ENCODE measurements around the gene MSI2. TPM values are rescaled to one million over a fixed set of nuclear protein-coding genes. Genes with fewer than 3 reads are reported as not detected.

Gene MSI2
- total RNA-seq, 2 experiments from 2014 or later, result 87.6 to 96.0 TPM

GRCh38 chr17:57593739-57594462 lies 337.6 kb downstream of the MSI2 start:
- H3K4me3 Mint-ChIP-seq, result no peak overlapping the region
- DNase-seq, result no peak
- ChIA-PET POLR2A (no interaction called here), CTCF (interaction anchor here (0.6 to 1.6 kb wide), 3 partner anchors 83 to 351 kb away, joined by 3 to 4 read pairs (median 3); no protein-coding TSS in a partner anchor)
- peaks cover 34% of the 10 kb centered on the region for H3K36me3 Mint-ChIP-seq (ENCODE audit: low read depth)
- H3K9me3 Mint-ChIP-seq, result peaks cover 10% of the 10 kb centered on the region
- H3K4me1 Mint-ChIP-seq, result peaks cover 20% of the 10 kb centered on the region
- H3K27ac Mint-ChIP-seq, result no peak overlapping the region
- no peaks in the 10 kb centered on the region for H3K27me3 Mint-ChIP-seq

DNA sequence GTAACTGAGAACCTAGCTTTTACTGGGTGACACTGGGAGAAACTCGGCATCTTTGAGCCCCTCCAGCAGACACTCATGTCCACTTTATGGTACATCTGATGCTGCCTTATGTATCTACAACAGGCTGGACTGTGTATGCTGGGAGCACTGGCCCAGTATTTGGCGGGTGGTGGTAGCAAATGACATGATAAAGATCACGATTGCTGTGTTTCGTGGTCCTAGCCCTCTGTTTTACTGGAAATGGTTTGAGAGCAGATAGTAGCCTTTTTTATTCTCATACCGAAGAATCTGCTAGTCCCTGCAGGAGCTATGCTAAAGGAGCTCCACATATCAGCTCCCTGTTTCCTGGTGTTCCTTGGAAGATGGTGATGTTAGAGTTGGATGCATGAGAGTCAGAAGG lies 338.4 kb downstream of the MSI2 start:
- POLR2A ChIA-PET, result no interaction called here

GRCh38 chr17:57595426-57595825 lies 339.1 kb downstream of the MSI2 start:
- ChIA-PET POLR2A (no interaction called here), CTCF (interaction anchor here (0.8 to 1.6 kb wide), 3 partner anchors 62 to 352 kb away, joined by 3 to 4 read pairs (median 3); no protein-coding TSS in a partner anchor)
- no peaks in the 10 kb centered on the region for H3K27me3 Mint-ChIP-seq
- H3K36me3 Mint-ChIP-seq (ENCODE audit: low read depth), result peaks cover 35% of the 10 kb centered on the region
- H3K9me3 Mint-ChIP-seq, result peaks cover 11% of the 10 kb centered on the region
- DNase-seq, result no peak
- H3K4me1 Mint-ChIP-seq, result peaks cover 35% of the 10 kb centered on the region
- no peak overlapping the region for H3K27ac Mint-ChIP-seq
- H3K4me3 Mint-ChIP-seq, result no peak overlapping the region

More for the DNA sequence above, 338.4 kb downstream of the MSI2 start:
- no peak for DNase-seq
- Mint-ChIP-seq H3K9me3 (peaks cover 10% of the 10 kb centered on the region), H3K4me3 (no peak overlapping the region), H3K27ac (no peak overlapping the region), H3K4me1 (peaks cover 28% of the 10 kb centered on the region), H3K36me3 (ENCODE audit: low read depth) (peaks cover 33% of the 10 kb centered on the region), H3K27me3 (no peaks in the 10 kb centered on the region)
- CTCF ChIA-PET, result interaction anchor here (0.6 to 1.6 kb wide), 4 partner anchors 63 to 352 kb away, joined by 3 to 4 read pairs (median 3); no protein-coding TSS in a partner anchor

GRCh38 chr17:57595947-57596695 lies 339.8 kb downstream of the MSI2 start:
- Mint-ChIP-seq H3K27ac (peak overlapping the region; percentile 20), H3K9me3 (peaks cover 15% of the 10 kb centered on the region), H3K4me3 (no peak overlapping the region), H3K4me1 (peaks cover 42% of the 10 kb centered on the region), H3K27me3 (no peaks in the 10 kb centered on the region), H3K36me3 (ENCODE audit: low read depth) (peaks cover 42% of the 10 kb centered on the region)
- POLR2A ChIA-PET, result no interaction called here
- CTCF ChIA-PET, result interaction anchor here (1.0 kb wide), 1 partner anchor 61 kb away, joined by 3 read pairs; no protein-coding TSS in a partner anchor
- DNase-seq, result no peak

GRCh38 chr17:57597101-57597500 lies 340.8 kb downstream of the MSI2 start:
- ChIA-PET CTCF (interaction anchor here (0.6 to 3.5 kb wide), 6 partner anchors 8 to 252 kb away, joined by 3 to 22 read pairs (median 4); no protein-coding TSS in a partner anchor), POLR2A (no interaction called here)
- Mint-ChIP-seq H3K27ac (no peak overlapping the region), H3K4me3 (no peak overlapping the region), H3K9me3 (peaks cover 15% of the 10 kb centered on the region), H3K4me1 (peaks cover 52% of the 10 kb centered on the region), H3K36me3 (ENCODE audit: low read depth) (peaks cover 50% of the 10 kb centered on the region), H3K27me3 (no peaks in the 10 kb centered on the region)
- no peak for DNase-seq

- Mint-ChIP-seq H3K9me3 (peaks cover 15% of the 10 kb centered on the region), H3K27me3 (no peaks in the 10 kb centered on the region), H3K27ac (peak overlapping the region; percentile 99), H3K36me3 (ENCODE audit: low read depth) (peaks cover 52% of the 10 kb centered on the region), H3K4me3 (no peak overlapping the region), H3K4me1 (peaks cover 59% of the 10 kb centered on the region)
- ChIA-PET CTCF (interaction anchor here (0.6 to 3.5 kb wide), 11 partner anchors 9 to 780 kb away, joined by 3 to 22 read pairs (median 4); no protein-coding TSS in a partner anchor), POLR2A (no interaction called here)
- peak; percentile 38 for DNase-seq
Measured at GRCh38 chr17:57597531-57598453, 341.5 kb downstream of the MSI2 start.

- POLR2A ChIA-PET, result interaction anchor here (1.0 kb wide), 1 partner anchor 159 kb away, joined by 3 read pairs; no protein-coding TSS in a partner anchor
- H3K4me3 Mint-ChIP-seq, result peak overlapping the region; percentile 35
- CTCF ChIA-PET, result interaction anchor here (0.6 to 3.5 kb wide), 6 partner anchors 14 to 356 kb away, joined by 3 to 22 read pairs (median 4); no protein-coding TSS in a partner anchor
Measured at GRCh38 chr17:57599271-57600045, 343.1 kb downstream of the MSI2 start.

GRCh38 chr17:57600074-57600473 lies 343.8 kb downstream of the MSI2 start:
- Mint-ChIP-seq H3K4me1 (peaks cover 80% of the 10 kb centered on the region), H3K36me3 (ENCODE audit: low read depth) (peaks cover 49% of the 10 kb centered on the region), H3K4me3 (peak overlapping the region; percentile 35), H3K27ac (peak overlapping the region; percentile 99), H3K27me3 (no peaks in the 10 kb centered on the region), H3K9me3 (peaks cover 8% of the 10 kb centered on the region)
- DNase-seq, result peak; percentile 72
- CTCF ChIA-PET, result interaction anchor here (1.1 to 4.0 kb wide), 5 partner anchors 15 to 357 kb away, joined by 3 to 22 read pairs (median 4); no protein-coding TSS in a partner anchor
- POLR2A ChIA-PET, result no interaction called here

More at GRCh38 chr17:57599271-57600045, 343.1 kb downstream of the MSI2 start:
- H3K36me3 Mint-ChIP-seq (ENCODE audit: low read depth), result peaks cover 53% of the 10 kb centered on the region
- H3K27me3 Mint-ChIP-seq, result no peaks in the 10 kb centered on the region
- peaks cover 13% of the 10 kb centered on the region for H3K9me3 Mint-ChIP-seq
- H3K4me1 Mint-ChIP-seq, result peaks cover 74% of the 10 kb centered on the region
- DNase-seq, result peak; percentile 24
- H3K27ac Mint-ChIP-seq, result peak overlapping the region; percentile 99

- no peak overlapping the region for H3K4me3 Mint-ChIP-seq
- DNase-seq, result no peak
- H3K4me1 Mint-ChIP-seq, result peaks cover 90% of the 10 kb centered on the region
- H3K27me3 Mint-ChIP-seq, result no peaks in the 10 kb centered on the region
- peak overlapping the region; percentile 99 for H3K27ac Mint-ChIP-seq
- H3K36me3 Mint-ChIP-seq (ENCODE audit: low read depth), result peaks cover 42% of the 10 kb centered on the region
- ChIA-PET POLR2A (no interaction called here), CTCF (interaction anchor here (1.1 to 4.0 kb wide), 3 partner anchors 16 to 139 kb away, joined by 3 to 17 read pairs (median 3); no protein-coding TSS in a partner anchor)
- H3K9me3 Mint-ChIP-seq, result peaks cover 5% of the 10 kb centered on the region
Measured at GRCh38 chr17:57601143-57601735, 344.9 kb downstream of the MSI2 start.

- no peaks in the 10 kb centered on the region for H3K27me3 Mint-ChIP-seq
- ChIA-PET CTCF (interaction anchor here (4.0 kb wide), 1 partner anchor 69 kb away, joined by 17 read pairs; no protein-coding TSS in a partner anchor), POLR2A (no interaction called here)
- H3K27ac Mint-ChIP-seq, result peak overlapping the region; percentile 99
- peaks cover 5% of the 10 kb centered on the region for H3K9me3 Mint-ChIP-seq
- peaks cover 100% of the 10 kb centered on the region for H3K4me1 Mint-ChIP-seq
- H3K4me3 Mint-ChIP-seq, result no peak overlapping the region
- H3K36me3 Mint-ChIP-seq (ENCODE audit: low read depth), result peaks cover 41% of the 10 kb centered on the region
- DNase-seq, result no peak
Measured at GRCh38 chr17:57602896-57603295, 346.6 kb downstream of the MSI2 start.

DNA sequence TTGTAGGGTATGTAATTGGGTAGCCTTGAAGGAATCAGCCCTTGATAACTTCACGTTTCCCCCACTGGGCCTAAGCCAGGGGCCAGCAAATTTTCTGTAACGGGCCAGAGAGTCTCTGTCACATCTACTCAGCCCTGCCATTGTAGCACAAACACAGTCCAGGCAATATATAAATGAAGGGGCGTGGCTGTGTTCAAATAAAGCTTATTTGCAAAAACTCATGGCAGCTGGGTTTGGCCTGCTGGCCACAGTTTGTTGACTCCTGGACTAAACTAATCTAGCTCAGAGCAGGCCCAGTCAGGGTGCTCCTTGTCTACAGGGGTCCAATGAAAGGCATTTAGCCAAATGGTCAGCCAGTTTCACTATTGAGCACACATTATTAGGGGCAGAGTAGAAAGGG lies 347.2 kb downstream of the MSI2 start:
- Mint-ChIP-seq H3K36me3 (ENCODE audit: low read depth) (peaks cover 36% of the 10 kb centered on the region), H3K27me3 (no peaks in the 10 kb centered on the region), H3K9me3 (peaks cover 5% of the 10 kb centered on the region), H3K27ac (peak overlapping the region; percentile 99), H3K4me3 (peak overlapping the region; percentile 68), H3K4me1 (peaks cover 95% of the 10 kb centered on the region)
- ChIA-PET CTCF (interaction anchor here (1.6 to 4.0 kb wide), 2 partner anchors 11 to 69 kb away, joined by 4 to 17 read pairs; no protein-coding TSS in a partner anchor), POLR2A (no interaction called here)
- DNase-seq, result no peak
